Motor neuron (in vitro differentiated cells): ENCODE measurements around the gene SIRT7. TPM values are rescaled to one million over a fixed set of nuclear protein-coding genes. Genes with fewer than 3 reads are reported as not detected.

Source experiments
- ATAC-seq, 8 experiments: fragments of 200-7000 bp; cut with Tn5 transposase; replicated peaks in 6 of 8; 2 replicates each; pipeline ENCODE4 v1.8.0; 2021; ENCODE audit warnings: mild to moderate bottlenecking in 8 of 8, moderate library complexity in 8 of 8
- H3K27ac ChIP-seq, 2 donors: fragments of 250-450 bp; sonication (Bioruptor Pico); 2 replicates each; pipeline ENCODE4 v1.9.0; 2021; ENCODE audit warnings: antibody characterized with exemption in 2 of 2, mild to moderate bottlenecking in 2 of 2, moderate library complexity in 1 of 2
- H3K4me1 ChIP-seq, 2 donors: fragments of 250-450 bp; sonication (Bioruptor Pico); replicated peaks in 1 of 2; 2 replicates each; pipeline ENCODE4 v1.6.1; 2021; ENCODE audit warnings: antibody characterized with exemption in 2 of 2, mild to moderate bottlenecking in 2 of 2, moderate library complexity in 1 of 2
- H3K4me3 ChIP-seq, 5 donors: fragments of 250-450 bp; sonication (Bioruptor Pico); 2 replicates each; pipeline ENCODE4 v1.9.0; 2021; ENCODE audit warnings: antibody characterized with exemption in 5 of 5, mild to moderate bottlenecking in 5 of 5, moderate library complexity in 4 of 5
- WGBS, 10 experiments: fragments of 450-650 bp; shearing (Covaris generic); methylation state at CpG; one replicate each; pipeline ENCODE4 v1.0.0; 2022; 5-methylcytosine and 5-hydroxymethylcytosine counted together
- in situ Hi-C, 9 experiments: fragments of 400-800 bp; cut with MboI; loops; one replicate each; pipeline ENCODE4 v1.15.0; 2021; ENCODE audit warnings: low sequenced_read_pairs in 9 of 9, low pct_unique_long_range_greater_than_20kb in 2 of 9; ENCODE audit not compliant: unreplicated experiment in 9 of 9
- total RNA-seq, 8 experiments: library from RNA; unstranded; fragments of 300-600 nt; gene quantifications; 2 replicates each; pipeline versions ENCODE4 v1.2.3 to v1.2.4, GENCODE V29; 2022

SIRT7 gene
- total RNA-seq, 8 experiments from 2014 or later, result 7.2 to 37.9 (median 14.5) TPM

DNA sequence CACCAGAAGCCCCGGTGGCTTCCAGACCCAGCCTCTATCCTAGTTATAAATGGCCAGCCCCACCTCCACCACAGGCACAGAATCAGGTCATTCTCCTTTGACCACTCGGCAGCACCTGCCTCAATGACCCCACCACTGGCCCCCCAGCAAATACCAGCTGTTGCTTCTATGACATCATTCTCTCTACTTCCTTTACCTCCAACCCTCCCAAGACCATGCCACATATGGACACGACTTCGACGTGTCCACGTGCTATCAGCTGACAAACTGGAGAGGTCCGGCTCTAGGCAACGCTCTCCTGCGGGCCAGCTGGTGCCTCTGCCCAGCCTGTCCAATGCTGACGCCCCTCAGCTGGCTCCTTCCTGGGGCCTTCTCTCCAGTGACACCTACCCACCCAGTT, 32.5 kb downstream of the SIRT7 start:
- H3K4me3 ChIP-seq, result no peak overlapping the region
- in situ Hi-C loops, result no loop called here
- WGBS, 10 experiments, result 80 to 100% (median 98%) methylated on average over 1 to 5 of the region's 10 CpGs; no CpG with 5 or more reads in 4 of the 10 experiments
- peaks cover 5 to 8% of the 10 kb centered on the region in 2 donors for H3K4me1 ChIP-seq
- ATAC-seq, result peak in 5 of 8 experiments; percentile 3 to 42 (median 18)
- no peak overlapping the region for H3K27ac ChIP-seq

DNA sequence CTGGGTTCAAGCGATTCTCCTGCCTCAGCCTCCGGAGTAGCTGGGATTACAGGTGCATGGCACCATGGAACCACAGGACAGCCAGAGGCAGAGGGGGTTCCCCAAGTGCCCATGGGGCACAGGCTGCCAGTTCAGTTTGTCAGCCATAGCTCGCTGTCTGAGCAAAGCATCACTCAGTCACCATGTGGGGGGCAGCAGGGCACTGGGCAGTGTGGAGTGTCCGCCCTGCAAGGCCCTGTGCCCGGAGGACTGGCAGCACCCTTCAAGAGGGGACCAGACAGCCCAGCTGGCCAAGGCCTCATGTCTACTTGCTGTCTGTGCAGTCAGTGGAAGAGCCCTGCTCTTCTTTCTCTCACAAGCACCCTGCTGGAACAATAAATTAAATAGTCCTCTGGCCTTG, 33.0 kb downstream of the SIRT7 start:
- 80 to 100% (median 85%) methylated on average over 1 to 3 of the region's 5 CpGs; no CpG with 5 or more reads in 6 of the 10 experiments for WGBS, 10 experiments
- in situ Hi-C loops, result no loop called here
- Histone ChIP-seq H3K4me1 (peaks cover 0 to 3% of the 10 kb centered on the region in 2 donors), H3K4me3 (no peak overlapping the region), H3K27ac (no peak overlapping the region)
- ATAC-seq, result peak in 5 of 8 experiments; percentile 8 to 24 (median 13)

DNA sequence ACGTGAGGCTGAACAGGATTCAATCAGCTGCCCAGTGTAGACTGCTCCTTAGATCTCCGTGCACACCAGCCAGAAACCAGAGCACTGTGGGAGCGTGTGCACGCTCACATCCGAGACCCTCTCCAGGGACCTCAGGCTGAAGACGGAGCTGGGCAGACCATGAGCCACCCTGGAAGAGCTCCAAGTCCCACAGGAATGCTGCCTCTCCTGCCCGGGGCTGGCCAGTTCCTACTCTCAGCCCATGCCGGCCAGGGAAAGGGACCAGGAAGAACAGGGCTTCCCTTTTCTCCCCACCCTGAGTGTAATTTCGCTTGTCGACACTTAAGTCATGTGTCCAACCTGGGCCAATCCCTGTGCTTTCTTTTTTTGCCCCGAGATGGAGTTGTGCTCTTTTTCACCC, 33.5 kb downstream of the SIRT7 start:
- H3K4me3 ChIP-seq, result no peak overlapping the region
- 72 to 100% (median 82%) methylated on average over 1 to 4 of the region's 11 CpGs; no CpG with 5 or more reads in 2 of the 10 experiments for WGBS, 10 experiments
- in situ Hi-C loops, result no loop called here
- H3K27ac ChIP-seq, result no peak overlapping the region
- peak in 6 of 8 experiments; percentile 9 to 40 (median 23) for ATAC-seq
- H3K4me1 ChIP-seq, result no peaks in the 10 kb centered on the region

DNA sequence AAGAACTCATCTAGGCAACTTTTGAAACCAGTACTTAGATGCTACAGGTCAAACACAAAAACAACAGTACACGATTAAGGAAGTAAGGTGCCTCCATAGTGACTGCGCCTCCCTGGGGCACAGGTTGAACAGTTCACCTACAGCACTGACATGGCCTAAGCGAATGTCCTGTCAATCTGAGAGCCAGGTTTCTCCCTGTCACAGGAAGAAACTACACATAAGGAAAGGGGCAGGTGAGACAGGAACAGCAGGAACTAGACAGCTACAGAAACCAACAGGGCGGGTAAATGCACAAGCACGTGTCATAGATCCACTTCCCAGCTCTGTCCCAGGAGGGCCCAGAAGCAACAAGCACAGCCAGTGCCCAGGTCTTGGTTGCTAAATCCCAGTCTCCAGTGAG, 38.9 kb downstream of the SIRT7 start:
- no peaks in the 10 kb centered on the region for H3K4me1 ChIP-seq
- H3K27ac ChIP-seq, result no peak overlapping the region
- H3K4me3 ChIP-seq, result no peak overlapping the region
- in situ Hi-C loops, result no loop called here
- 82 to 100% (median 93%) methylated on average over 1 to 4 of the region's 5 CpGs for WGBS, 10 experiments
- no peak for ATAC-seq

DNA sequence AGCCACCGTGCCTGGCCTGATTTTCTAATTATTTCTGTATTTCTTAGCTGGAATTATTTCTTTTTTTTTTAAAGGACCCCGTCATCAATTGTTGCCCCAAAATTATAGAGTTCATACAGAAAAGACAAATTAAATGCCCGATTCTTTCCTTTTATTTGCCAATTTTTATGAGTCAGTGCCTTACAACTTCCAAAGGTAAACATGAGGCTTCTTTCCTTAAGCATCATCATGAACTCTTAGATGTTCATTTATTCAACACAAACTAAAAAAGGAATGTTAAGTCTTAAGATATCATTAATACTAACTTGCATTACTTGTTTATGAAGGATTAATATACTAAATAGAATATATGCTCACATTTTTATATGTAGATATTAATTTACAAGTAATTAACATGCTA, 39.7 kb downstream of the SIRT7 start:
- WGBS, 10 experiments, result 79 to 100% (median 95%) methylated on average over 2 to 3 of the region's 3 CpGs
- in situ Hi-C loops, result no loop called here
- H3K4me1 ChIP-seq, result no peaks in the 10 kb centered on the region
- no peak overlapping the region for H3K4me3 ChIP-seq
- no peak overlapping the region for H3K27ac ChIP-seq
- no peak for ATAC-seq

DNA sequence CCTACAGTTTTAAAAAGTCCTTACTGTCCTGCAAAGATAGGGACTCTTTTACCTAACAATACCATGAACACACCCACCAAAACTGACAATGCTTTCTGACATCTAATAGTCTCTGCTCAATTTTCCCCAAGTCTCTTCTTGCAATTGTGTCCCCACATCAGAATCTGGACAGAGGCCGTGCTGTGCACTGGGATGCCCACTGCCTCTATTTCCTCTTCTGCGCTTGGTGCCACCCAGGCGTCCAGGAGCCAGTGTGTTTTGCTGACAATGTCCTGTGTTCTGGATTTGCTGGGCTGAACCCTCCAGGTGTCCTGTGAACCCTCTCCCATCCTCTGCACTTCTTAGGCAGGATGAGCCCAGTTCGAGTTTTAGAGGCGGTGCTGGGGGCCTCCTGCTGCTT, 40.4 kb downstream of the SIRT7 start:
- 80 to 95% (median 95%) methylated on average over 1 to 3 of the region's 5 CpGs; no CpG with 5 or more reads in 7 of the 10 experiments for WGBS, 10 experiments
- H3K4me1 ChIP-seq, result peaks cover 2 to 4% of the 10 kb centered on the region in 2 donors
- in situ Hi-C loops, result no loop called here
- H3K27ac ChIP-seq, result no peak overlapping the region
- no peak for ATAC-seq
- no peak overlapping the region for H3K4me3 ChIP-seq

DNA sequence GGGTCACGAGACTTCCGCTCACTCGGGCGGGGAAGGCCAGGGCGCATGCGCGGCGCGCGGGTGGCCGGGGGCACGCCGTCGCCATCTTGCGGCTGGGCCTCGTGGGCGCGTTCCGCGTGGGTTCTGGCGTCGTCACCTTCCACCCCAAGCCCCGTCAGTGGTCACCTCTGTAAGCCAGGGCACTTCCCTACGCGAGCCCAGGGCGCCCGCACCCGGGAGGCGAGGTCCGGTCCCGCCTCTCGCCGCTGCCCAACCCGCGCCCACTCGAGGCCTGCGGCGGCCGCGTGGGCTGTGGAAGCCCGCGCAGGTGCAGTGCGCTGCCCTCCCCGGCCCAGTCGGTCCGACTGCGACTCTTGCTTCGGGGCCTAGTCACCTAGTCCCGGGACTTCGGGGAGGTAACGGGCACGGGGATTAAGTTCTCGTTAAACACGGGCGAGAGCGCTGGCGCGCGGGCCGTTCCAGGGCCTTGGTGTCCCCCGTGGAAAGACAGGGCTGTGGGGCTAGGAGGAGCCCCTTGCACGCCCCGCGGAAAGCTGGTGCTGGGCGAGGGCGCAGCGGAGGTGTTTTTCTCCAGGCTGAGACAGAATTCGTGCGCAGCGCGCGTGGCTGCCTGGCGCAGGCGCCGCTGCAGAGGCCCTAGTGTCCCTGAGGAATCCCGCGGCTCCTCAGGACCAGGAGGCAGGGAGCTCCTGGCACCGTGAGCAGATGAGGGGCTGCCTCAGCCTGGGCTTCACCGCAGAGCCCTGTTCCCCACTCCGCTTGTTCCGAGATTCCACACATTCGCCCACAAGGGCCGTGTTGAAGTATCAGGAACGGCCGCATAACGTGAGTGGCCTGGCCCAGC, 46.4 kb downstream of the SIRT7 start:
- WGBS, 10 experiments, result 0 to 12% (median 0%) methylated on average over 1 to 23 of the region's 86 CpGs; no CpG with 5 or more reads in 6 of the 10 experiments
- peak; percentile 4 to 52 (median 36) for ATAC-seq
- Histone ChIP-seq H3K4me3 (peak overlapping the region; percentile 62 to 92 (median 84)), H3K4me1 (peaks cover 37 to 39% of the 10 kb centered on the region in 2 donors), H3K27ac (peak overlapping the region; percentile 98 to 99)
- in situ Hi-C loops, result no loop called here

DNA sequence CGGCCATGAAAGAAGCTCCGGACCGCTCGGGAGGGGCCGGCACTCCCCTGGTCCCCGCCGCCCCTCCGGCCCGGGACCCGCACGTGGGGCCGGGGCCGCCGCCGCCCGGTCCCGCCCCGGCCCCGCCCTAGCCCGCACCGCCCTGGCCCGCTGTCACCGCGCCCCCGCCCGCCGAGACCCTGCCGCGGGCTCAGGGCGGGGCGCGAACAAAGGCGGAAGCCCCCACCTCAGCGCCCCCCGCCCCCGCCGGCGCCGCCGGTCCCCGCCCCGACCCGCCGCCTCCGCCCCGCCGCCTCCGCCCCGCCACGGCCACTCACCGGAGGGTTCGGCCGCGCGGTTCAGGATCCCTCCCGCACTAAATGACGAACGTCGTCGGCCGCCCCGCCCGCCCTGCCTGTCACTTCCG, 47.0 kb downstream of the SIRT7 start, which contains the start of gene ARHGDIA:
TSS of gene ARHGDIA (minus strand) at position 357 of the 406 bp plus-strand sequence. CDS start 1,407 bp downstream, outside the sequence.
- Histone ChIP-seq H3K4me3 (peak within 1 kb of the TSS; percentile 62 to 92 (median 84)), H3K4me1 (peaks cover 37 to 41% of the 10 kb centered on the region in 2 donors), H3K27ac (peak within 1 kb of the TSS; percentile 98 to 99)
- in situ Hi-C loops, result no loop called here
- no CpG with 5 or more reads among the region's 64 CpGs for WGBS, 10 experiments
- ATAC-seq, result peak; percentile 22 to 64 (median 48)

DNA sequence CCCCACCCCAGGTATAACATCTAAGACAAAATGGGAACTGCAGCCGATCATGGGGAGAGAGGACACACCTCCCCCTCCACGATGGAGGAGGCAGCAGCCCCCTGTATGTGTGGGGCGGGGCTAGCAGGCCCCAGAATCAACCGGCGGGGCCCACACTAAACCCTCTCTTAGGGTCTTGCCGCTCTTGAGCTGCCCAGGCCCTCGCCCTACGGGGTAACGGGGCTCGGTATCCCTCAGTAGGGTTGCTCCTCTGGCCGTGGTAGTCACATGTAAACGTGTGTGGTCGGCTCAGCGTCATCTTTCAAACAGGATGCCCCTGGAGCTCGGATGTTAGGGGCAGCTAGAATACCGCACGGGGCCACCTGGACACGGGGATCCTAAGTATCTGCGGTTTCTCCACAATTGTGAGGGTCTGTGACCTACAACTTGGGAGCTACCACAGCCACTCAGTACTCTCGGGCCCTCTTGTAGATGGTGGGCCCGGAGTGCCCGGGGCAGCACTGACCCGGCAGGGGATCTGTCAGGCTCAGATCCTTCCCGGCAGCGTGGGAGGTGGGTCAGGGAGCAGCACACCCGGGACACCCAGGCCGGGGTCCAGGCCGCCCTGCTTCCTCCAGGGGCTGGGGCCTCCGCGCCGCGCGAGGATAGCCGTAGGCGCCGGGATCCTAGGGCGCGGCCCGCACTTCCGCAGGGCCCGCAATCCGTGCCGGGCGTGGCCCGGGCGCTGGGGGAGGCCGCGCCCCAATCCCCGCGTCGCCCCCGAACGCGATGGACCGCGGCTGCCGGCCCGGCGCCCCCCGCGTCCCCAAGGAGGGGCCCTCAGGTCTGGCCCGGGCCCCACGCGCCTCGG, 47.6 kb downstream of the SIRT7 start:
- peak overlapping the region; percentile 98 to 99 for H3K27ac ChIP-seq
- 0 to 5% (median 3%) methylated on average over 2 to 9 of the region's 65 CpGs; no CpG with 5 or more reads in 6 of the 10 experiments for WGBS, 10 experiments
- peaks cover 37 to 41% of the 10 kb centered on the region in 2 donors for H3K4me1 ChIP-seq
- in situ Hi-C loops, result no loop called here
- H3K4me3 ChIP-seq, result peak overlapping the region; percentile 62 to 92 (median 84)
- peak in 6 of 8 experiments; percentile 0 to 12 (median 4) for ATAC-seq

DNA sequence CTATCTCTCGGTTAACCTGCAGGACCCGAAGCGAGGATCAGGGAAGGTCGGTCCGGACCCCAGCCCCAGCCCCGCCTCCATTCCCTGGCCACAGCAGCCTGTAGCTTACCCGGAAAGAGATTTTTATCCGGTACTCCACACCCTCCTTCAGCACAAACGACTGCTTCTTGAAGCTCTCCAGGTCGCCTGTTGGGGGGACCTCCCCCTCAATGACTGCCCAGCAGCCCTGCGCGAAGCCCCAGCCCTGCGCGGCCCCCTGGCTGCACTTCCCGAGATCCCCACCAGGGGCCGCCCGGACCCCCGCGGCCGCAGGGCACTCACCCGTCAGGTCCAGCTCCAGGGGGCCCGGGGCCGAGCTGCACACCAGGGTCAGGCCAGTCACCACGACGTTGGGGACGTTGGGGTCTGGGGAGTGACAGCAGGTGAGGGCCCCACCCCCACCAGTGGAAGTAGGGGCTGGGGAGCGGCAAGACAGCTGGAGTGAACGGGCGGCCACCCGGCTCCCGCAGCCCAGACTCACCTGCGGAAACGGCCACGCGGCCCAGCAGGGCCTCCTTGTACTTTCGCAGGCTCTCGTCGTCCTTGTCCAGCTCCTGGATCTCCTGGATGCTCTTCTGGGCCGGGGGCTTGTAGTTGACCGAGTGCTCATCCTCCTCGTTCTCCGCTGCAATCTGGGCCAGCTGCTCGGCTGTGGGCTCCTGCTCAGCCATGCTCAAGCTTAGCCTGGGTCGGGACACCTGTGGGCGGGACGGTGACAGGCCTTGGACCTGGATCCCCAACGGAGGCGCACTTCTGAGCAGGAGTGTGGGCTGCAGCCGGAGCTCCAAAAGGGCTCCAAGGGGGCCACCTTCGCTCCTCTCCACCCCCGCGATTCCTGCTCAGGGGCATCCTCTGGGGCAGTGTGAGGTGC, 48.5 kb downstream of the SIRT7 start:
- WGBS, 10 experiments, result 0 to 75% (median 23%) methylated on average over 1 to 4 of the region's 52 CpGs; no CpG with 5 or more reads in 4 of the 10 experiments
- ATAC-seq, result peak in 6 of 8 experiments; percentile 3 to 38 (median 32)

DNA sequence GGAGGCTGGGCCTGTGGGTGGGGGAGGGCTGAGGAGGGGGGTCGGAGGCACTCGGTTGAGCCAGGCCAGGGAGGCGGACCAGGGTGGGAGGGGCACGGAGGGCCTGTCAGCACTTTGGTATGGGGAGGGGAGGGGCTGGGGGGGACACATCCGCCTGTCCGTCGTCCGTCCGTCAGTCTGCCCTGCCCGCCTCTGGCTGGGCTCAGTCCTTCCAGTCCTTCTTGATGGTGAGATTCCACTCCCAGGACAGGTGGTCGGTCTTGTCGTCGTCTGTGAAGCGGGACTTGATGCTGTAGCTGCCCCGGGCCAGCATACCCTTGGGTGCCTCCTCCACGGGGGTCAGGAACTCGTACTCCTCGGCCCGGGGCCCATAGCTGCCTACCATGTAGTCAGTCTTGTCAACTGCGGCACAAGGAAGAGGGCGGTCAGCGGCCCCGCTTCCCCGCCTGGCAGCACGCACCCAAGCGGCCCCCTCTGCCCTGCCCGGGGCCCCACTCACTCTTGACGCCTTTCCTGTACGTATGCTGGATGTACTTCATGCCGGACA, 49.2 kb downstream of the SIRT7 start:
- peak overlapping the region in 1 of 5 donors; percentile 92 for H3K4me3 ChIP-seq
- H3K27ac ChIP-seq, result peak overlapping the region; percentile 19 to 99
- ATAC-seq, result peak in 6 of 8 experiments; percentile 0 to 23 (median 11)

More for the DNA sequence above, 48.5 kb downstream of the SIRT7 start:
- H3K4me3 ChIP-seq, result peak overlapping the region; percentile 62 to 92 (median 84)
- H3K27ac ChIP-seq, result peak overlapping the region; percentile 98 to 99
- in situ Hi-C loops, result no loop called here
- H3K4me1 ChIP-seq, result peaks cover 37 to 41% of the 10 kb centered on the region in 2 donors

More for the DNA sequence above, 49.2 kb downstream of the SIRT7 start:
- 54 to 80% (median 62%) methylated on average over 1 to 8 of the region's 30 CpGs; no CpG with 5 or more reads in 7 of the 10 experiments for WGBS, 10 experiments
- in situ Hi-C loops, result no loop called here
- H3K4me1 ChIP-seq, result peaks cover 37 to 41% of the 10 kb centered on the region in 2 donors
